C4-2B (cell line): ENCODE data around the gene U2SURP.

Source experiments
- ZFX ChIP-seq: fragments of 450-650 bp; IDR thresholded peaks from 2 replicates; pipeline ENCODE4 v1.6.1; 2017
- TF ChIP-seq, protein P1 (sequence below): fragments of 450-650 bp; conservative IDR thresholded peaks from 2 replicates; pipeline ENCODE4 v1.5.1; 2017; ENCODE audit warnings: mild to moderate bottlenecking

DNA sequence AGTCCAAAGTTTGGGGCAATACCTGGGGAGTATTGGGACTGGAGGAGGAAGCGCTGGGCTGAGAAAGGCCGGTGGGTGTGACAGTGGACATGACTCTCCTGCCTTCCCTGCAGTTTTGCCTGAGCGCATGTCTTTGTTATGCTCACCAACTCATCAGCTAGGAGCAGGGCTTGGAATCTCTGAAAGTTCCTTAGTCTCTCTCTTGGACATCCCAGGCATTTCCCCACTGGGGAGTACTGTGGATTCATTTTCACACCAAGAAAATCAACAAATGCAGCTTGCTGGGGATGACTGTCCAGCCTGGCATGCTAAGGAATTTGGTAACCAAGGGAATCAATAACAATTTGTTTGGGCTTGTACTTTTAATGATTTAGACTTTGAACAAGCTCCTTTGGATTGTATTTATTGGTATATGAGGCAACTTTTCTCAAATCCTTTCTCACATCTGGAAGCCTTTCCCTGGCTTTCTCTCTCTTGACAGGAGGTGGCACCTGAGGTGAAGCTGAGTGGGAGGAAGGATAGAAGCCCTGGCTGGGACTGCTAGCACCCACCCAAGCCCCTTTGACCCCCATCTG lies 69.7 kb downstream of the U2SURP start:
- TF ChIP-seq, protein P1, sequence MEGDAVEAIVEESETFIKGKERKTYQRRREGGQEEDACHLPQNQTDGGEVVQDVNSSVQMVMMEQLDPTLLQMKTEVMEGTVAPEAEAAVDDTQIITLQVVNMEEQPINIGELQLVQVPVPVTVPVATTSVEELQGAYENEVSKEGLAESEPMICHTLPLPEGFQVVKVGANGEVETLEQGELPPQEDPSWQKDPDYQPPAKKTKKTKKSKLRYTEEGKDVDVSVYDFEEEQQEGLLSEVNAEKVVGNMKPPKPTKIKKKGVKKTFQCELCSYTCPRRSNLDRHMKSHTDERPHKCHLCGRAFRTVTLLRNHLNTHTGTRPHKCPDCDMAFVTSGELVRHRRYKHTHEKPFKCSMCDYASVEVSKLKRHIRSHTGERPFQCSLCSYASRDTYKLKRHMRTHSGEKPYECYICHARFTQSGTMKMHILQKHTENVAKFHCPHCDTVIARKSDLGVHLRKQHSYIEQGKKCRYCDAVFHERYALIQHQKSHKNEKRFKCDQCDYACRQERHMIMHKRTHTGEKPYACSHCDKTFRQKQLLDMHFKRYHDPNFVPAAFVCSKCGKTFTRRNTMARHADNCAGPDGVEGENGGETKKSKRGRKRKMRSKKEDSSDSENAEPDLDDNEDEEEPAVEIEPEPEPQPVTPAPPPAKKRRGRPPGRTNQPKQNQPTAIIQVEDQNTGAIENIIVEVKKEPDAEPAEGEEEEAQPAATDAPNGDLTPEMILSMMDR: no peak
- no peak for TF ChIP-seq ZFX
